Heart right ventricle (tissue), 16 donors: ENCODE data around the gene PAH. TPM values are rescaled to one million over a fixed set of nuclear protein-coding genes. Genes with fewer than 3 reads are reported as not detected.

Experiments used
- ATAC-seq, 8 donors: fragments of 200-7000 bp; cut with Tn5 transposase; one replicate each; pipeline ENCODE4 v1.9.1; 2020; ENCODE audit warnings: mild to moderate bottlenecking in 8 of 8, moderate library complexity in 8 of 8, moderate number of reproducible peaks in 1 of 8
- DNase-seq, 2 donors: peaks; one replicate each; pipeline ENCODE4 v3.0.0-alpha.2; 2020
- H3K27ac ChIP-seq, 10 donors: fragments of 200-600 bp; sonication (generic) in 2 of 10; one replicate each; pipeline versions ENCODE4 v1.5.0 to v1.8.0; 2020 to 2022; ENCODE audit warnings: mild to moderate bottlenecking in 3 of 10
- H3K27me3 ChIP-seq, 7 donors: fragments of 200-600 bp; one replicate each; pipeline ENCODE4 v1.8.0; 2021 to 2022; ENCODE audit warnings: mild to moderate bottlenecking in 2 of 7
- H3K36me3 ChIP-seq, 9 donors: fragments of 200-600 bp; sonication (generic) in 1 of 9; one replicate each; pipeline versions ENCODE4 v1.5.0 to v1.8.0; 2020 to 2022; ENCODE audit warnings: mild to moderate bottlenecking in 2 of 9
- H3K4me1 ChIP-seq, 9 donors: fragments of 200-600 bp; sonication (generic) in 1 of 9; one replicate each; pipeline versions ENCODE4 v1.5.0 to v1.8.0; 2020 to 2022; ENCODE audit warnings: mild to moderate bottlenecking in 4 of 9
- H3K4me3 ChIP-seq, 10 donors: fragments of 200-600 bp; sonication (generic) in 2 of 10; one replicate each; pipeline versions ENCODE4 v1.5.0 to v1.8.0; 2020 to 2022; ENCODE audit warnings: mild to moderate bottlenecking in 7 of 10, moderate library complexity in 2 of 10
- H3K9me3 ChIP-seq, 11 donors: fragments of 200-600 bp in 10 of 11; sonication (generic) in 2 of 11; one replicate each; pipeline versions ENCODE4 v1.5.0 to v1.8.0; 2013 to 2022; ENCODE audit warnings: mild to moderate bottlenecking in 2 of 11, control low read depth in 1 of 11, moderate library complexity in 1 of 11
- WGBS, 2 donors: extraction: QIAGEN DNeasy Blood & Tissue Kit; methylation state at CpG; one replicate each; pipeline ENCODE4 v1.1.7; 2013; ENCODE audit warnings: inconsistent platforms in 1 of 2; 5-methylcytosine and 5-hydroxymethylcytosine counted together
- intact Hi-C, 10 donors: fragments of 100-400 bp; cut with DNase I; formaldehyde crosslinking; loops; one replicate each; pipeline versions ENCODE4 v1.11.1 to v1.14.2; 2022
- polyA plus RNA-seq, 2 donors: library from polyadenylated mRNA; stranded (reverse); fragments of 200-250 nt; gene quantifications; one replicate each; pipeline ENCODE4 v1.2.3, GENCODE V29; 2013
- total RNA-seq, 10 donors: library from RNA; stranded (reverse); fragmentation: NEBNext Ultra II Directional in 3 of 10; extraction: Animal tissue kit (Norgen Biotek cat#: 25700) in 3 of 10; gene quantifications; one replicate each; pipeline versions ENCODE4 v1.2.1 to v1.2.4, GENCODE V29; 2021 to 2023
- TF ChIP-seq, protein P1 (sequence below), 9 donors: fragments of 200-600 bp; sonication (generic) in 2 of 9; IDR thresholded peaks; one replicate each; pipeline versions ENCODE4 v1.5.0 to v1.8.0; 2021 to 2022; ENCODE audit warnings: antibody characterized with exemption in 9 of 9, mild to moderate bottlenecking in 5 of 9, moderate library complexity in 1 of 9
- donor health status: Arrhythmogenic right ventricular cardiomyopathy.
- donor health status: ischemic (EF 13 %, LVEDD 7.1; RV severe dilation, severe dysfunction).
- donor health status: healthy with polysubstance abuse.
- donor health status: DM: no; HTN: yes; CAD: no.
- donor health status: DM: no; HTN: no; CAD: no.
- donor health status: ischemic (EF 25% LVEDD 6.9; RV normal size, moderate dysfunction).
- donor health status: ischemic (EF 25% LVEDD 5.7; RV mildly dilated, moderate dysfunction).
- donor health status: healthy.
- donor health status: DM: yes; HTN: yes; CAD: no.
- donor health status: Ischemic cardiomyopathy.
- donor health status: ischemic (EF 35%, LVEDD 5.7; RV mildly dilated, moderate dysfunction).
- donor health status: nonischemic (EF 11% LVEDD 7.7; RV severe dilation, severe dysfunction).
- donor health status: DM: yes; HTN: yes; CAD: no.
- donor health status: PGD.
- donor health status: ischemic (EF 29% LVEDD 5.4; RV normal size, mild dysfunction).
- donor health status: nonischemic (EF 23%, LVEDD 6.1; RV moderate dilation, normal function).

PAH gene
- total and polyA plus RNA-seq, 12 donors = not detected

DNA sequence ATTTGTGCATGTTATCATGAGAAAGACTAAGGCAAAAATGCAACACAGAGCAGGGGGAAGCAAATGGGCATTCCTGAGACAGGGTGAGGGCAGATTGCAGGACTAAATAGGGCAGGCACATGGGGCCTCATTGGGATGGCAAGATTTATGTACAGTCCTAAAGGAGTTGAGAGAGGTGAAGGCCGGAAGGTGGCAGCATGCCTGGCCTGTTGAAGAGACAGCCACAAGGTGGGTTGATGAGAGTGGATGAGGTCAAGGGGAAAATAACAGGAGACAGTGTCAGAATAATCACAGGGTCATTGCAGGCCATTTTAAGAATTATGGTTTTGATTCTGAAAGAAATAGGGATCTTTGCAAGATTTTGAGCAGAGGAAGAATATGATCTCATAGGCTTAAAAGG lies 21.0 kb downstream of the PAH start:
- TF ChIP-seq, protein P1, sequence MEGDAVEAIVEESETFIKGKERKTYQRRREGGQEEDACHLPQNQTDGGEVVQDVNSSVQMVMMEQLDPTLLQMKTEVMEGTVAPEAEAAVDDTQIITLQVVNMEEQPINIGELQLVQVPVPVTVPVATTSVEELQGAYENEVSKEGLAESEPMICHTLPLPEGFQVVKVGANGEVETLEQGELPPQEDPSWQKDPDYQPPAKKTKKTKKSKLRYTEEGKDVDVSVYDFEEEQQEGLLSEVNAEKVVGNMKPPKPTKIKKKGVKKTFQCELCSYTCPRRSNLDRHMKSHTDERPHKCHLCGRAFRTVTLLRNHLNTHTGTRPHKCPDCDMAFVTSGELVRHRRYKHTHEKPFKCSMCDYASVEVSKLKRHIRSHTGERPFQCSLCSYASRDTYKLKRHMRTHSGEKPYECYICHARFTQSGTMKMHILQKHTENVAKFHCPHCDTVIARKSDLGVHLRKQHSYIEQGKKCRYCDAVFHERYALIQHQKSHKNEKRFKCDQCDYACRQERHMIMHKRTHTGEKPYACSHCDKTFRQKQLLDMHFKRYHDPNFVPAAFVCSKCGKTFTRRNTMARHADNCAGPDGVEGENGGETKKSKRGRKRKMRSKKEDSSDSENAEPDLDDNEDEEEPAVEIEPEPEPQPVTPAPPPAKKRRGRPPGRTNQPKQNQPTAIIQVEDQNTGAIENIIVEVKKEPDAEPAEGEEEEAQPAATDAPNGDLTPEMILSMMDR (IDR thresholded peaks at IDR 0.05) = no peak

GRCh38 chr12:102891756-102892155 lies 25.3 kb downstream of the PAH start:
- peaks cover 0 to 4% (median 0%) of the 10 kb centered on the region in 7 donors for H3K27me3 ChIP-seq
- TF ChIP-seq, protein P1 (IDR thresholded peaks at IDR 0.05) = no peak
- no peak overlapping the region for H3K27ac ChIP-seq
- intact Hi-C loops = no loop called here
- no peak for ATAC-seq
- H3K9me3 ChIP-seq = no peaks in the 10 kb centered on the region
- no peaks in the 10 kb centered on the region for H3K4me1 ChIP-seq
- no peaks in the 10 kb centered on the region for H3K36me3 ChIP-seq
- no peak overlapping the region for H3K4me3 ChIP-seq
- DNase-seq = no peak
- 48 to 57% methylated on average over 2 of the region's 2 CpGs for WGBS, 2 donors

More for the DNA sequence above, 21.0 kb downstream of the PAH start:
- 79 to 96% methylated on average over 1 of the region's 1 CpG for WGBS, 2 donors
- Histone ChIP-seq H3K4me1 (no peaks in the 10 kb centered on the region), H3K27me3 (peaks cover 0 to 2% (median 0%) of the 10 kb centered on the region in 7 donors), H3K36me3 (no peaks in the 10 kb centered on the region), H3K4me3 (no peak overlapping the region), H3K27ac (no peak overlapping the region), H3K9me3 (peaks cover 0 to 2% (median 0%) of the 10 kb centered on the region in 11 donors)
- intact Hi-C loops = no loop called here
- no peak for ATAC-seq
- no peak for DNase-seq

DNA sequence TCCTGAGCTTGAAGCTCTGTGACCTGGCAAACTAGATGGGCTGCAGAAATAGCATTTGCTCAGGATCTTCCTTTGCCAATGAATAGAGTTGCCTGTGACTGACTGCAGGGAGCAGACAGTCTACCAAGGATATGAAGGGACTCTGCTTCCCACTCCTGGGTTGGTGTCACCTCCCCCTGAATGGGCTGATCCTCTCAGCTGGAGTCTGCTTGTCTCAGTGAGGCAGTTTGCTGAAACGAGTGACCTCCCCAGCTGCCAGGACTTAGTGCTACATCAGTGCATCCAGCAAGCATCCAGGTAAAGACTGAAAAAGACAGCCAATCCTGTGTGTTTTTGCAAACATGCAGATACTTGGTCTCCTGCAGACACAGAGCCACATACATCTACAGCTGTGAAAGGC lies 28.5 kb downstream of the PAH start:
- no peak overlapping the region for H3K27ac ChIP-seq
- H3K9me3 ChIP-seq = no peaks in the 10 kb centered on the region
- 0 to 5% methylated on average over 1 of the region's 1 CpG for WGBS, 2 donors
- H3K27me3 ChIP-seq = peaks cover 0 to 20% (median 9%) of the 10 kb centered on the region in 7 donors
- ATAC-seq (no peak), DNase-seq (no peak)
- intact Hi-C loops = no loop called here
- no peaks in the 10 kb centered on the region for H3K4me1 ChIP-seq
- no peak overlapping the region for H3K4me3 ChIP-seq
- TF ChIP-seq, protein P1 (IDR thresholded peaks at IDR 0.05) = no peak
- no peaks in the 10 kb centered on the region for H3K36me3 ChIP-seq

DNA sequence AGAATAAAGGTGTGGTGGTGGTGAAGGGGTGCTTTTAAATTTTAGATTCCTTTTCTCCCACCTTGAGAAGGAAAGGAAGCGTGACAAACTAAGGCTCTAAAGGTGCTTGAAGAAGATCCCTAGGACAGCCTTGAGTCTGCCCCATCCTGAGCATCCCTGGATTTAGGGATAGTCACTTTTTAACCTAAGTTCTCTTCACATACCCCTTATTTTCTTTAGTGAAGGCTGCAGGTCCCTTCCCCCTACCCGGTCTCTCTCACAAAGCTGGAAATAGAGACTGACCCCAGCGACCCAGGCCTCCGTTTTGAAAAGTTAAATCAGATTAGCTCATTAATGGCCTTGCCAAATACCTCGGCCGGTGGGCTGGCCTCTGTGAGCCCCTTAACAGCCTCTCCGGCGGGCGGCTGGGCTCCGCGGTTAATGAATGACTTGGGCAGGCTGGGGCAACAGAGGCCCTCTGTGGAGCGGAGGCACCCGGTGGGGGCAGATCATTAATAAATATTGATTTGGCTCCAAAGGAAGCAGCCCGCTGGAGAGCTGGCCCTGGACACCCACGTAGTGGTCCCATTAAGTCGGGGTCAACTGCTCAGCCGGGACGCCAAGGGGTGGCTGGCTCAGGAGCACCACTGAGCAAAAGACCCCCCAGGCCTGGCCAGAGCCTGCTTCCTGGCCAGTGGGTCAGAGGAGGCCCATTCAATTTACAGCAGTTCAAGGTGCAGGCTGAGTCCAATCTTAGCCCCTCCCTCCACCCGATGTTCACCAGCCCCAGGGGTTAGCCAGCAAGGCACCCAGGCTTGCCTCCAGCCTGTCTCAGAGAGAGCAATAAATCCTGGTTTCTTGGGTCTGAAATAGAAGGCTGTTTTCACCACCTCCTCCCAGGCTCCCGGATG lies 31.8 kb downstream of the PAH start:
- ATAC-seq = no peak
- intact Hi-C loops = no loop called here
- H3K27me3 ChIP-seq = peaks cover 0 to 20% (median 9%) of the 10 kb centered on the region in 7 donors

More for the DNA sequence above, 31.8 kb downstream of the PAH start:
- no peak overlapping the region for H3K27ac ChIP-seq
- H3K4me3 ChIP-seq = no peak overlapping the region
- no peaks in the 10 kb centered on the region for H3K4me1 ChIP-seq
- TF ChIP-seq, protein P1 (IDR thresholded peaks at IDR 0.05) = no peak
- no peaks in the 10 kb centered on the region for H3K36me3 ChIP-seq
- DNase-seq = no peak
- 67 to 68% methylated on average over 20 of the region's 20 CpGs for WGBS, 2 donors
- no peaks in the 10 kb centered on the region for H3K9me3 ChIP-seq
